Hepatocyte (in vitro differentiated cells): ENCODE data around the gene CDO1. TPM values are rescaled to one million over a fixed set of nuclear protein-coding genes. Genes with fewer than 3 reads are reported as not detected.

Source experiments
- DNase-seq: peaks from one replicate; pipeline ENCODE4 v3.0.0-alpha.2; 2016; ENCODE audit warnings: low spot score
- H2AFZ ChIP-seq: fragments of 200-600 bp; sonication (generic); 2 replicates; pipeline ENCODE4 v1.6.0; 2016; ENCODE audit warnings: antibody characterized with exemption, mild to moderate bottlenecking
- H3K27ac ChIP-seq: fragments of 200-600 bp; sonication (generic); 2 replicates; pipeline ENCODE4 v1.5.1; 2016; ENCODE audit warnings: mild to moderate bottlenecking
- H3K27me3 ChIP-seq: fragments of 200-600 bp; sonication (generic); 2 replicates; pipeline ENCODE4 v1.6.1; 2016
- H3K36me3 ChIP-seq: fragments of 200-600 bp; sonication (generic); replicated peaks from 2 replicates; pipeline ENCODE4 v1.5.1; 2016; ENCODE audit warnings: low read depth; ENCODE audit not compliant: insufficient read depth
- H3K4me1 ChIP-seq: fragments of 200-600 bp; sonication (generic); 2 replicates; pipeline ENCODE4 v1.5.1; 2016; ENCODE audit warnings: mild to moderate bottlenecking, moderate library complexity; ENCODE audit not compliant: insufficient read depth
- H3K4me2 ChIP-seq: fragments of 200-600 bp; sonication (generic); 2 replicates; pipeline ENCODE4 v1.6.0; 2016
- H3K4me3 ChIP-seq: fragments of 200-600 bp; sonication (generic); 2 replicates; pipeline ENCODE4 v1.5.1; 2016; ENCODE audit warnings: mild to moderate bottlenecking
- H3K79me2 ChIP-seq: fragments of 200-600 bp; sonication (generic); 2 replicates; pipeline ENCODE4 v1.6.0; 2017; ENCODE audit warnings: mild to moderate bottlenecking
- H3K9me2 ChIP-seq: fragments of 200-600 bp; sonication (generic); replicated peaks from 2 replicates; pipeline ENCODE4 v1.6.0; 2017; ENCODE audit warnings: mild to moderate bottlenecking; ENCODE audit not compliant: insufficient read depth
- H3K9me3 ChIP-seq: fragments of 200-600 bp; sonication (generic); 2 replicates; pipeline ENCODE4 v1.5.1; 2016; ENCODE audit warnings: low read depth, mild to moderate bottlenecking
- H4K20me1 ChIP-seq: fragments of 200-600 bp; sonication (generic); 2 replicates; pipeline ENCODE4 v1.6.0; 2016; ENCODE audit warnings: mild to moderate bottlenecking; ENCODE audit not compliant: insufficient read depth, poor library complexity, severe bottlenecking
- CTCF ChIP-seq: fragments of 200-600 bp; sonication (generic); IDR thresholded peaks from 2 replicates; pipeline ENCODE4 v1.5.1; 2016; ENCODE audit warnings: antibody characterized with exemption, mild to moderate bottlenecking; ENCODE audit not compliant: poor library complexity
- EZH2 ChIP-seq: fragments of 200-600 bp; sonication (generic); IDR thresholded peaks from 2 replicates; pipeline ENCODE4 v1.6.1; 2016; ENCODE audit warnings: antibody characterized with exemption, mild to moderate bottlenecking, borderline replicate concordance
- EZH2phosphoT487 ChIP-seq: fragments of 200-600 bp; sonication (generic); IDR thresholded peaks from one replicate; pipeline ENCODE4 v1.6.1; 2018; ENCODE audit warnings: antibody characterized with exemption, mild to moderate bottlenecking, low read depth, moderate library complexity; ENCODE audit not compliant: unreplicated experiment, severe bottlenecking
- WGBS: methylation state at CpG from one replicate; pipeline ENCODE4 v1.1.6; 2016; ENCODE audit warnings: low lambda C conversion rate; ENCODE audit errors: missing lambda C conversion rate; 5-methylcytosine and 5-hydroxymethylcytosine counted together
- polyA plus RNA-seq: library from polyadenylated mRNA; unstranded; fragments of >200 nt; fragmentation: Nextera tagmentation; extraction: Ambion mirVana; gene quantifications from 2 replicates; pipeline ENCODE4 v1.2.1, GENCODE V29; 2016
- total RNA-seq: library from RNA; depleted of rRNA; stranded (reverse); fragments of >200 nt; gene quantifications from 2 replicates; pipeline ENCODE4 v1.2.3, GENCODE V29; 2014

The CDO1 gene
- total and polyA plus RNA-seq, 2 experiments from 2014 or later, result 17.5 to 29.8 TPM

- no peak overlapping the region for H3K4me3 ChIP-seq
- WGBS, result 46% methylated on average over 2 of the region's 2 CpGs
- peaks cover 30% of the 10 kb centered on the region for H4K20me1 ChIP-seq
These were observed 41.3 kb upstream of the CDO1 start for GRCh38 chr5:115857626-115858349.

GRCh38 chr5:115857057-115857479 lies 40.6 kb upstream of the CDO1 start:
- Histone ChIP-seq H3K9me3 (no peaks in the 10 kb centered on the region), H3K27me3 (no peaks in the 10 kb centered on the region), H3K4me1 (peaks cover 24% of the 10 kb centered on the region), H3K36me3 (no peaks in the 10 kb centered on the region), H4K20me1 (peaks cover 30% of the 10 kb centered on the region), H3K9me2 (no peaks in the 10 kb centered on the region), H2AFZ (no peak overlapping the region), H3K4me2 (peak overlapping the region; percentile 37), H3K4me3 (no peak overlapping the region), H3K79me2 (peaks cover 99% of the 10 kb centered on the region), H3K27ac (peak overlapping the region; percentile 7)
- DNase-seq, result no peak
- no peak for TF ChIP-seq EZH2phosphoT487
- TF ChIP-seq CTCF, result no peak
- no peak for TF ChIP-seq EZH2
- 34% methylated on average over 1 of the region's 1 CpG for WGBS

More at GRCh38 chr5:115857626-115858349, 41.3 kb upstream of the CDO1 start:
- H3K4me2 ChIP-seq, result peak overlapping the region; percentile 37
- H3K36me3 ChIP-seq, result no peaks in the 10 kb centered on the region
- peaks cover 24% of the 10 kb centered on the region for H3K4me1 ChIP-seq
- no peak overlapping the region for H2AFZ ChIP-seq
- no peak for DNase-seq
- H3K9me2 ChIP-seq, result no peaks in the 10 kb centered on the region
- peaks cover 99% of the 10 kb centered on the region for H3K79me2 ChIP-seq
- no peaks in the 10 kb centered on the region for H3K27me3 ChIP-seq
- no peak overlapping the region for H3K27ac ChIP-seq
- H3K9me3 ChIP-seq, result no peaks in the 10 kb centered on the region
- no peak for TF ChIP-seq EZH2
- no peak for TF ChIP-seq EZH2phosphoT487
- TF ChIP-seq CTCF, result no peak

- WGBS, result 72% methylated on average over 1 of the region's 1 CpG
- Histone ChIP-seq H3K36me3 (no peaks in the 10 kb centered on the region), H3K4me2 (no peak overlapping the region), H3K9me2 (no peaks in the 10 kb centered on the region), H3K27me3 (no peaks in the 10 kb centered on the region), H3K4me3 (no peak overlapping the region), H3K9me3 (no peaks in the 10 kb centered on the region), H2AFZ (no peak overlapping the region), H3K27ac (no peak overlapping the region), H3K4me1 (peaks cover 26% of the 10 kb centered on the region), H3K79me2 (peaks cover 98% of the 10 kb centered on the region), H4K20me1 (peaks cover 35% of the 10 kb centered on the region)
- no peak for DNase-seq
- TF ChIP-seq EZH2 (no peak), EZH2phosphoT487 (no peak), CTCF (no peak)
These were observed 39.5 kb upstream of the CDO1 start for GRCh38 chr5:115855959-115856358.
